ENCODE measurements around the gene ZDHHC14.
"Not testable (repeated sequence)": the region's sequence is repeated elsewhere in the genome, so short reads cannot be mapped to it uniquely, and the experiment has no call there.

The ZDHHC14 gene

DNA sequence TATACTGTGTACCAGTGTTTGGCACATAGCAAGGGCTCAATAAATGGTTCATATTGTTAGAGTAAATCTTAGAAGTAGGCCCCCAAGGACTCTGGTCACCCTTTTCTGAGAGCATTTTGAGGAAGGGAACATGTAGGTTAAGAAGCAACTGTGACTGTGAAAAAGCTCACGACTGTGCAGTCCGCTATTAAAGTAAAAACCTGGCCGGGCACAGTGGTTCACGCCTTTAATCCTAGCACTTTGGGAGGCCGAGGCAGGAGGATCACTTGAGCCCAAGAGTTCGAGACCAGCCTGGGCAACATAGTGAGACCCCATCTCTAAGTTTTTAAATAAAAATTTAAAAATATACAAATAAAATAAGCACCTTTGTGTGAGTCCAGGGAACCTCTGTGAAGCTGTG, 5.0 kb downstream of the ZDHHC14 start:
- DNase-seq (ENCODE audit: low read depth), result no peak
- no peak for TF ChIP-seq CTCF (IDR thresholded peaks at IDR 0.05; ENCODE audit: control insufficient read depth, insufficient read depth, low read depth, low read length, missing control alignments)
- H3K4me3 ChIP-seq (ENCODE audit: control insufficient read depth, low read depth, low read length), result no peak overlapping the region

DNA sequence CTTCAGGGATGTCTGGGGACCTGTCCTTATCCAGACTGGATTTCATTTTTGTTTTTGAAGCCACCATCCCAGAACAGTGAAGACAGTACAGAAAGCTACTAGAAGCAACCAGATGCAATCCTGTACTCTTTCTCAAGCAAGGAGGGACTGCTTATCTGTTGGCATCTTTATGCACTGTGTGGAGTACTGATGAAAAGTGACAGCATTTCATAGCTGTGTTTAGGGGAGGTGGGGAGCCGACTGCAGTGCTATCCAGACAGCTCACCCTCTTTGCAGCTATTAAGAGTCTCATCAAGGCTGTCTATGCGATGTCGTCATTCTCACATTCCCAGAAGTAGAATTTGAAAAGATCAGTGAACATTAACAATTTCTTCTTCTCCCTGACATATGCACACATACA, 5.5 kb downstream of the ZDHHC14 start:
- DNase-seq (ENCODE audit: low read depth), result no peak
- TF ChIP-seq CTCF (IDR thresholded peaks at IDR 0.05; ENCODE audit: control insufficient read depth, insufficient read depth, low read depth, low read length, missing control alignments), result no peak
- no peak overlapping the region for H3K4me3 ChIP-seq (ENCODE audit: control insufficient read depth, low read depth, low read length)

GRCh38 chr6:157388924-157389323, 7.9 kb downstream of the ZDHHC14 start:
- DNase-seq (ENCODE audit: low read depth), result no peak

GRCh38 chr6:157390273-157391060, 9.5 kb downstream of the ZDHHC14 start:
- no peak for TF ChIP-seq CTCF (IDR thresholded peaks at IDR 0.05; ENCODE audit: control insufficient read depth, insufficient read depth, low read depth, low read length, missing control alignments)
- DNase-seq (ENCODE audit: low read depth), result no peak
- no peak overlapping the region for H3K4me3 ChIP-seq (ENCODE audit: control insufficient read depth, low read depth, low read length)

More at GRCh38 chr6:157388924-157389323, 7.9 kb downstream of the ZDHHC14 start:
- TF ChIP-seq CTCF (IDR thresholded peaks at IDR 0.05; ENCODE audit: control insufficient read depth, insufficient read depth, low read depth, low read length, missing control alignments), result no peak
- H3K4me3 ChIP-seq (ENCODE audit: control insufficient read depth, low read depth, low read length), result no peak overlapping the region

DNA sequence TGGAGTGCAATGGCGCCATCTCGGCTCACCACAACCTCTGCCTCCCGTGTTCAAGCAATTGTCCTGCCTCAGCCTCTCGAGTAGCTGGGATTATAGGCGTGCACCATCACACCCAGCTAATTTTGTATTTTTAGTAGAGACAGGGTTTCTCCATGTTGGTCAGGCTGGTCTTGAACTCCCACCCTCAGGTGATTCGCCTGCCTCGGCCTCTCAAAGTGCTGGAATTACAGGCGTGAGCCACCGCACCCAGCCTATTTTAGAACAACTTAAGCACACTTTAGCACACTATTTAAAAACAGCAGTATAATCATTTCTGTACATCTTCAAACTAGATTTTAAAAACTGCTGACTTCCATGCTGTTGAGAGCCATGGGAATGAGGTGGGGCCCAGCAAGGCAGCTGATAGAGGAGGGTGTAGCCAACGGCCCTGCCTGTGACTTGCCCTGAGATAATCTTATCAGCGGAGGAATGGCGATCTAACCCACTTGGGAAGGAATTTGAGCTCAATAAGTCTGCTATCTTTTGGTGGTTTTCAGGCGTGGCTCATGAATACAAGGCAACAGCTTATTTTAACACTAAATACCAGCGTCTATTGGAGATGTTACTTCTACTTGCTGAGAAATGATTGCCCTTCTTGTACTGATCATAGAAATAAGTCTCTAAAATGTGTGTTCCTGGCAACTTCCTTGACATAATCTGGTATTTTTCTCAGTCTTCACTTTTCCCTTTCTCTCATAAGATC, 12.1 kb downstream of the ZDHHC14 start:
- no peak for TF ChIP-seq CTCF (IDR thresholded peaks at IDR 0.05; ENCODE audit: control insufficient read depth, insufficient read depth, low read depth, low read length, missing control alignments)
- H3K4me3 ChIP-seq (ENCODE audit: control insufficient read depth, low read depth, low read length), result no peak overlapping the region

DNA sequence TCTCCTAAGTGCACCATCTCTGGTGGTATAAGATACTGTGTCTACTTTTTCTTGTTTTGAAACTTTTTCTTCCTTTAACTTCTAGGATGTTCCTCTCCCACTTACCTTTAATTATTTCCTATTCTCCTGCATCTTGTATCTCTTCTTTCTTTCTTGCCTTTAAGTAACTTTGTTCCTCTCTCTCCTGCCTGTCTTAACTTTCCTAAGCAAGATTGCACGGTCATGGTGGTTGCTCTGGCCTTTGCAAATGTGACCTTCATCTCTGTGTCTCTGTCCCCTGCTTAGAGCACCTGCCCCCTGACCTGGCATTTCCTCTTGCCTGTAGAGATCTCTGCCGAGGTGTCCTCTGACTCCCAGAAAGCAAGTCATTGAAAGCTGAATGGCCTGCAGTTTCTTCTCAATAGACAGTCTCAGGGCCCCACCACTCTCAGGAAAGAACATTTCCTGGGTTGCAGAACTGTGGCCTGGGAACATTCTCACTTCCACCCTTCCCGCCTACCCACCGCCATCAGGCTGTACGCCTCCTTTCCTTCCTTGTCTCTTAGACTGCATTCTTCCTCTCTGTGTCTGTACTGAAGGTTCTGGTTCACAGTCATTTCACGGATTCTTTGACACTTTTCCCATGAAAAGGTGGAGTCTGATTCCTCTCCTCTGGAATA, 12.8 kb downstream of the ZDHHC14 start:
- no peak for DNase-seq (ENCODE audit: low read depth)
- no peak for TF ChIP-seq CTCF (IDR thresholded peaks at IDR 0.05; ENCODE audit: control insufficient read depth, insufficient read depth, low read depth, low read length, missing control alignments)
- H3K4me3 ChIP-seq (ENCODE audit: control insufficient read depth, low read depth, low read length), result no peak overlapping the region

More for the DNA sequence above, 12.1 kb downstream of the ZDHHC14 start:
- DNase-seq (ENCODE audit: low read depth), result no peak

DNA sequence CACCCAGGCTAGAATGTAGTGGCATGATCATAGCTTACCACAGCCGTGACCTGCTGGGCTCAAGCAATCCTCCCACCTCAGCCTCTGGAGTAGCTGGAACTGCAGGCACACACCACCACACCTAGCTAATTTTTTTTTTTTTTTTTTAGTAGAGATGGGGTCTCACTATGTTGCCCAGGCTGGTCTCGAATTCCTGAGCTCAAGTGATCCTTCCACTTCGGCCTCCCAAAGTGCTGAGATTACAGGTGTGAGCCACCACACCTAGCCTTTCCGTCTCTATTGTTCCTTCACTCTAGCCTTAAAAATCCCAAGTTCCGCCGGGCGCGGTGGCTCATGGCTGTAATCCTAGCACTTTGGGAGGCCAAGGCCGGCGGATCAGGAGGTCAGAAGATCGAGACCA, 14.2 kb downstream of the ZDHHC14 start:
- H3K4me3 ChIP-seq (ENCODE audit: control insufficient read depth, low read depth, low read length); DNase-seq (ENCODE audit: low read depth): not testable (repeated sequence)
